ENCODE results near the gene SBNO2.
A peak's percentile ranks its signal among the peaks of the same experiment; 100 is the strongest.

The SBNO2 gene

DNA sequence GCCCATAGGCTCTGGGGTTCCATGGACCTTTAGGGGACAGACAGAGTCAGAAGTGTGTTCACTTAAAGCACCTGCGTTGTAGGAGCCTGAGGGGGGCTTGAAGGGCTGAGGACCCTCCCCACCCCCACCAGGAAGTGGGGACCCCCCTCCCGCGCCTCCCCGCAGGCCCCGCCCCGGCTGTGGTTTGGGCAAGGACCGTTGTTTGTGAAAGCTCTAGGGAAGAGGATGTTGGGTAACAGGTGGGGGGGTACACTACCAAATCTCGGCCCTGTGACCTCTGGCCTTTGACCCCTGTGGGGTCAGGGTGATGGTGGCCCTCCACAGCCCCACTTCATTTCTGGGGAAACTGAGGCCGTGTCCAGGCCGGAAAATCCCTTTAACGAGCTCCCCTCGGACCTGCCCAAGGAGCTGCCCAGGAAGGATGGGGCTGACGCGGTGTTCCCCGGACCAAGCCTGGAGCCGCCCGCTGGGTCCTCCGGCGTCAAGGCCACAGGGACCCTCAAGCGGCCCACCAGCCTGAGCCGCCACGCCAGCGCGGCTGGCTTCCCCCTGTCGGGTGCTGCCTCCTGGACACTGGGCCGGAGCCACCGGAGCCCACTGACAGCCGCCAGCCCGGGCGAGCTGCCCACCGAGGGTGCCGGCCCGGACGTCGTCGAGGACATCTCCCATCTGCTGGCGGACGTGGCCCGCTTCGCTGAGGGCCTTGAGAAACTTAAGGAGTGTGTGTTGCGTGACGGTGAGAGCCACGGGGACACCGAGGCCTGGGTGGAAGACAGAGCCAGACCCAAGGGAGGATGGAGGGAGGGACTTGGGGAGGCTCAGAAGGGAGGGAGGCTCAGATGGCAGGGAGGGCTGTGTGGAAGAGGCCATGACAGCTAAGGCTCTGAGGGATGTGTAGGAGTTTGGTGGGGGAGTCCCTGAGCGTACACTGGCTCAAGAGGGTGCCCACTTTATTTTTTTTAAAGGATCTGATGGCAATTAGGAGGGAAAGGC lies 105.8 kb downstream of the SBNO2 start:
- DNase-seq, result no peak

DNA sequence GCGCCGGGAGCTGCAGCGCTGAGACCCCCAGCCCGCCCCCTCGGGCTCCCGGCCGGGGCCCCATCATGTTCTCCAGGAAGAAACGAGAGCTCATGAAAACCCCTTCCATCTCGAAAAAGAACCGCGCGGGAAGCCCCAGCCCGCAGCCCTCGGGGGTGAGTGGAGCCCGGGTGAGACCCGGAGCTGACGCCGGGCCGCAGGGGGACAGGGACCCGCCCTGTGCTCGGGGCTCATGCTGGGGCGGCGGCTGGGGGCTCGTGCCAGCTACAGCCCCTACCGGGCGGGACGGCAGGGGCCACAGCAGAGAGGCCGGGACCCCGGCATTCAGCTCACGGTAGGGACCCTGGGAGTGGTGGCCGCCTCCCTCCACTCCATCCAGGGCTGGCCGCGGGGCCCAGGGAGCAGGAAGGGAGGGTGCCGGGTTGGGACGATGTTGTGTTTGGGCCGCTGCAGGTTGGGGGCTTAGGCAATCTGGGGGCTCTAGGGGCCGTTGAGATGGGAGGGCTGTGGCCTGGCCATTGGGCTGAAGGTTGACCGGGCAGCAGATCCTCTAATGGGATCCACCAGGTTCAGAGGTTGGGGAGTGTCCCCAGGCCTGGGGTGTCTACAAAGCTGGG lies 106.6 kb downstream of the SBNO2 start:
- no peak for DNase-seq

DNA sequence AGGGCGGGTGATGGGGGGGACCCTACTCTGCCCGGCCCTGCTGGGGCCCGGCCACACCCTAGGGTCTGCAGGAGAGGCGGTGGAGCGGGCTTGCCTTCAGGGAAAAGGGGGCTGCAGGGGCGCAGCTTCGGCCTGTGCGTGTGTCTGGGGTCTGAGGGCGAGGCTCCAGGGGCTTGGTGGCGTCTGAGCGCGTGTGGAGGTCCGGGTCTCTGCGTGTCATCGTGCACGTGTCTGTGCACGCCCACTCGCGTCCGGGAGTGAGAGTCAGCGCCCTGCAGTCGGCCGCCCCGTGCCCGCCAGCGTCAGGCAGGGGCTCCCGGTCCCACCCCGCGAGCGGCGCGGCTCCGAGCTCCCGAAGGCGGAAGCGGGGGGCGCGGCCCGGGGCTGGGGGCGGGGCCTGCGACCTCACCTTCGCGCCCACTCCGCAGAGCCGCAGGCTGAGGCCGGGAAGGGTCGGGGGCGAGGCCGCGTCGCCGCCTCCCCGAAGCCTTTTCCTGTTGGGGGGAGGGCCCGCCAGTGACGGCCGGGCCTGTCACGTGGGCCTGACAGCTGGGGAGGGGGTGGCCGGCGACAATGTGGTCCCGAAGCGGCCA lies 107.2 kb downstream of the SBNO2 start, which contains the start of gene ARHGAP45:
TSS of gene ARHGAP45 (plus strand) at position 420 of the 593 bp plus-strand sequence. CDS start 239 bp downstream, outside the sequence.
- DNase-seq, result no peak

DNA sequence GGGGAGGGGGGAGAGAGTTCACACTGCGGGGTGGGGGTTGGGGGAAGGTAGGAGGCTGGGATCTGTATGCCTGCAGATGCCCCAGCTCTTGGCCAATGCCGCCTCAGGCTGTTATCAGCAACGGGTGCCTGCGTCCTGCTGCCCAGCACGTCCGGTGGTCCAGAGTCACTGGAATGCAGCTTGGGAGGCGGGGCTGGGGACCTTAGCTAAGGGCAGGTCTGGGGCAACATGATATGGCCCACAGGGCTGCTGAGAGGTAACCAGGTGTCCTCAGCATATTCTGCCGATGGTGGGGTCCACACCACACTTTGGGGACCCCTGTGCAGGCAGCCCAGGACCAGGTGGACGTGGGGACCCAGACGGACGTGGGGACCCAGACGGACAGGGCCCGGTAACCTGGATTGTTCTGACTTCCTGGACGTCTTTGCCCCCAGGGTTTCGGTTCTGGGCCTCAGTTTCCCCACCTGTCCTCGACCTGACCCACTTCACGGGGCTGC lies 107.8 kb downstream of the SBNO2 start:
- no peak for DNase-seq

DNA sequence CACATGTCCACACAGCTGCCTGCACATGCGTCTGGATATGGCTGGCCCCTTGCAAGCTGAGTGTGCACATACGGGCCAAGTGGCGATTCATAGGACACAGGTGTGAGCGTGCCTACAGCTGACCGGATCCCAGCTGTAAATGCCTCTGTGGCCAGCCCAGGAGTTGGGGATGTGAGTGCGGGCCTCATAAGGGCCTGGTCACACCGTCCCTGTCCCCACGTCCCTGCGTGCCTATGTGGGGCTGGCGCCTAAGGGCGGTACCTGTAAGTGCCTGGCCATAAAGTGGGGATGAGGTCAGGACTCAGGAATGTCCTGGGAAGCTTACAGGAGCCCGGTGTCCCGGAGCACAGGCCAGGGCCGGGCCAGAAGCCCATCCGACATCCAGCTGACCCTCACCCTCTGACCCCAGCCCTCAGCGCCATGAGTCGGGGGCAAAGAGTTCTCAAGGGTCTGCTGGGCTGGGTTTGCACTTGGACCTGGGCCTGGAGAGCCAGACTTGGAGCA lies 108.4 kb downstream of the SBNO2 start:
- DNase-seq, result no peak

DNA sequence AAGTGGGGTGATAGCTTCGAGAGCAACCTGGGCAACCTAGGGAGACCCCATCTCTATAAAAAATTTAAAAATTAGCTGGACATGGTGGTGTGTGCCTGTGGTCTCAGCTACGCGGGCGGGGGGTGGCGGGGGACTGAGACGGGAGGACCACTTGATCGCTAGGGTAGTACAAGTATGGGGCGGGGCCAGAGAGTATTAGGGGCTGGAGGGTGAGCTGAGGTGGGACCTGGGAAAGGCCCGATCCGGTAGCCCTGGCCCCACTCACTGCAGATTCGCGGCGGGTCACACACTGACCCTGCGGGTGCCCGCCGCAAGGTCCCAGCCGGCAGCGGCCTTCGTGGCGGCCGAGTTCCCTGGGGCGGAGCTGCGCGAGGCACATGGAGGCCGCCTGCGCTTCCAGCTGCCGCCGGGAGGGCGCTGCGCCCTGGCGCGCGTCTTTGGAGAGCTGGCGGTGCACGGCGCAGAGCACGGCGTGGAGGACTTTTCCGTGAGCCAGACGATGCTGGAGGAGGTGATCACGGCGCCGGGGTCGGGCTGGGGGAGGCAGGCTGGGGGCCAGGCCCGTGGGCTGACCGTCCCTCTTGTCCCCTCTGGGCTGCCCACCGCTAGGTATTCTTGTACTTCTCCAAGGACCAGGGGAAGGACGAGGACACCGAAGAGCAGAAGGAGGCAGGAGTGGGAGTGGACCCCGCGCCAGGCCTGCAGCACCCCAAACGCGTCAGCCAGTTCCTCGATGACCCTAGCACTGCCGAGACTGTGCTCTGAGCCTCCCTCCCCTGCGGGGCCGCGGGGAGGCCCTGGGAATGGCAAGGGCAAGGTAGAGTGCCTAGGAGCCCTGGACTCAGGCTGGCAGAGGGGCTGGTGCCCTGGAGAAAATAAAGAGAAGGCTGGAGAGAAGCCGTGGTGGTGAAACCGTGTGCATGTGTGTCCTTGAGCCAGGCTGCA lies 109.1 kb downstream of the SBNO2 start:
- DNase-seq, result peak; percentile 19

DNA sequence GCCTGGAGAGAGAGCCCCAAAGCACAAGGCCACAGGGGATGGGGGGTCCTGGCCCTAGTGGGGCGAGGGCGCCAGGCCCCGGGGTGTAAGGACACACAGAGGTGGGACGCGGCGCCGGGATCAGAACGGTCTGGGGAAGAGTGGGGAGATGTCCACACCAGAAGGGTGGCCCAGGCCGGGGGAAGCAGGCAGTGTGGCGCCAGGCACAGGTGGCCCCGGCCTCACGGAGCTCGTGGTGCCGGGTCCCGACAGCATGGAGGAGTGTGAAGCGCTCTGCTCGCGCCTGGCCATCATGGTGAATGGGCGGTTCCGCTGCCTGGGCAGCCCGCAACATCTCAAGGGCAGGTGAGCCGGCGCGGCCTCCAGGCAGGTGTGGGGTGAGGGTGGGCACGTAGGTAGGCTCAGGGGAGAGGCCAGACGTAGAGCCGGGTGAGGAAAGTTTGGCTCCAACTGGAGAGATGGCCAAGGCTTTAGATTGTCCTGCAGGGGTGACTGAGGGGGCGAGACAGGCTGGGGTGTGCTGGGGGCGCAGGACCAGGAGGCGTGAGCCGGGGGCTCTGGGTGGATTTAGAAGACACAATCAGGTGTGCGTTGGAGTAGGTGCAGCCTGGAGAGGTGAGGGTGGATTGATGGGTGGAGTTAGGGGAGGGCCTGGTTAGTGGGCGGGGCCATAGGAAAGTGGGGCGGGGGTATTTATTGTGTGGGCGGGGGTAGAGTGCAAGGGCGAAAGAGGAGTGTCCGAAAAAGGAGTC lies 110.0 kb downstream of the SBNO2 start:
- DNase-seq, result no peak

DNA sequence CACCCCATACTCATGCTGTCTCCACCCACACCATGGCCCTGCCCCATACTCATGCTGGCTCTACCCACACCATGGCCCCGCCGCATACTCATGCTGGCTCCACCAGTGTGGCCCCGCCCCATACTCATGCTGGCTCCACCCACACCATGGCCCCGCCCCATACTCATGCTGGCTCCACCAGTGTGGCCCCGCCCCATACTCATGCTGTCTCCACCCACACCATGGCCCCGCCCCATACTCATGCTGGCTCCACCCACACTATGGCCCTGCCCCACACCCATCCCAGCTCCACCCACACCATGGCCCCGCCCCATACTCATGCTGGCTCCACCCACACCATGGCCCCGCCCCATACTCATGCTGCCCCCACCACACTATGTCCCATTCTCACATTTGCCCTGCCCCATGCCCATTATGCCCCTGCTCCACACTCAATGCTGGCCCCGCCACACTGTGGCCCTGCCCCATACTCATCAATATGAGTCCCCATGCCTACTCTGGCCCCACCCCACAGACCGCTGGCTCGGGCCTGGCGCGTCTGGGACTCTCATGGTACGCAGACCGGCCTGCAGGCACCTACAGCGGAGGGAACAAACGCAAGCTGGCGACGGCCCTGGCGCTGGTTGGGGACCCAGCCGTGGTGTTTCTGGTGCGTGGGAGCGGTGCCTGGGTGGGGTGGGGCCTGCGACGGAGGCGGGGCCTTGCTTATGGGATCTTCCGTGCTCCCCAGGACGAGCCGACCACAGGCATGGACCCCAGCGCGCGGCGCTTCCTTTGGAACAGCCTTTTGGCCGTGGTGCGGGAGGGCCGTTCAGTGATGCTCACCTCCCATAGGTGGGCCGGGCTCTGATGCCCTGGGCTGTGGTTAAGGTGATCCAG lies 110.8 kb downstream of the SBNO2 start:
- DNase-seq, result no peak

DNA sequence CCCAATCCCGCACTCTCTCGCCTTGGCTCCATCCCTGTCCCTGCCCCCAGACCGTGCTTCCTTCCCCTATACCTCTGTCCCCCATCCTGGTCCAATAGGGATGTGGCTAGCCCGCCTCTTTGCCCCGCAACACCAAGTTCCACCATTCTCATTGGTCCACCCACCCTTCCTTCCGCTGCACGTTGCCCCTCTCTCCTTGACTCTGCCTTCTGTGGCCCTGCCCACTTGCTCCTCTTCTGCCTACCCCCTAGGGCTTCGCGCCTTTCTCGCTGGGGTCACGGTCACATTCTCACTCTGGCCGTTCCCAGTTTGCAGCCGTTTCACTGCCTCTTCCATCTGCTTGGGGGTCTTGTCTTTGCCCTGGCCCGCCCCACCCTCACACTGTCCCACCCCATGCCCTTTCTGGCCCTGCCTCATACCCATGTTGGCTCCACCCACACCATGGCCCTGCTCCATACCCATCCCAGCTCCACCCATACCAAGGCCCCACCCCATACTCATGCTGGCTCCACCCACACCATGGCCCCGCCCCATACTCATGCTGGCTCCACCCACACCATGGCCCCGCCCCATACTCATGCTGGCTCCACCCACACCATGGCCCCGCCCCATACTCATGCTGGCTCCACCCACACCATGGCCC lies 111.6 kb downstream of the SBNO2 start:
- no peak for DNase-seq

DNA sequence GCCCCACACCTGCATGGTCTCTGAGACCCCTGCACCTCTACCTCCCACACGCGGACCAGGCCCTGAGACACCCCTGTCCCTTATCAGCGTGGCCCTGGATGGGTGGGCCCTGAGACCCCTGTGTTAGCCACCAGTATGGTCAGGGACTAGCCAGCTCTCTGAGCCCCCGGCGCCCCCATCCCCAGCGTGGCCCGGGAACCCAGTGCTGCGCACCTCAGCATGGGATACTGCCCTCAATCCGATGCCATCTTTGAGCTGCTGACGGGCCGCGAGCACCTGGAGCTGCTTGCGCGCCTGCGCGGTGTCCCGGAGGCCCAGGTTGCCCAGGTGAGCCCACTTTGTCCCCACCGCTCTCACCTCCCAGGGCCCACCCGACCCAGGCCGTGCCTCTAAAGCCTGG lies 112.1 kb downstream of the SBNO2 start:
- DNase-seq, result no peak

DNA sequence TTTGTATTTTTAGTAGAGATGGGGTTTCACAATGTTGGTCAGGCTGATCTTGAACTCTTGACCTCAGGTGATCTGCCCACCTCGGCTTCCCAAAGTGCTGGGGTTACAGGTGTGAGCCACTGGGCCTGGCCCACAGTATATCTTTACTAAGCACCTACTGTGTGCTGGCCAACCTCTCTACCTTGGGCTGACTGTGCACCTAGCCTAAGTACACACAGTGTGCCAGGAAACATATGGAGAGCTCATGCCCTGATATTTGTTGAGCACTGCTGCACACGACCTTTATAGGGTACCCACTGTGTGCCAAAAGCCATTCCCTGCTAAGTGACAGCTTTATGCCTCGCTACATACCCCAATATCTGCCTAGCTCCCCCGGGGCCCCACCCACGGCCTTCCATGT lies 113.4 kb downstream of the SBNO2 start:
- no peak for DNase-seq

DNA sequence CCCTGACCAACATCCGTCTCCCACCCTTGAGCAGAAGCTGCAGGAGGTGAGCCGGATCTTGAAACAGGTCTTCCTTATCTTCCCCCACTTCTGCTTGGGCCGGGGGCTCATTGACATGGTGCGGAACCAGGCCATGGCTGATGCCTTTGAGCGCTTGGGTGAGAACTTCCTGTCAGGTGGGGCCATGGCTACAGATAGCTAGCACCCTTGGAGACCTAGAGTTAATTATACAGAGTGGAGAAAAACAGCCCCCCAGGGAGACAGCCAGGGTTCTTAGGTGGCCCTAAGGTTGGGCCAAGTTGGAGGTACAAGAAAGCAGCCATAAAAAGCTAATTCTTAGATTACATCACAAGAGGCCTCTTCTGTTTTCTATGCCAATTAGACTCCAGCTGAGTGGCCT lies 116.0 kb downstream of the SBNO2 start:
- no peak for DNase-seq

Measured in NCI-H510A treated with DMSO at 0.1 percent for 48 hours (cell line).